Spleen (tissue), 11 donors: ENCODE results near the gene MTX3. TPM values are rescaled to one million over a fixed set of nuclear protein-coding genes. Genes with fewer than 3 reads are reported as not detected.

Experiments
- DNase-seq: peaks from one replicate; pipeline ENCODE4 v3.0.0-alpha.2; 2020
- H3K27ac ChIP-seq, 8 donors: fragments of 200-600 bp; sonication (generic) in 7 of 8; 1 replicate in 4 of 8; 2 replicates in 4 of 8; pipeline versions ENCODE4 v1.5.0 to v1.8.0; 2016 to 2021; ENCODE audit warnings: inconsistent platforms in 4 of 8, mild to moderate bottlenecking in 4 of 8, moderate library complexity in 1 of 8
- H3K27me3 ChIP-seq, 7 donors: fragments of 200-600 bp; sonication (generic) in 6 of 7; replicated peaks in 1 of 7; 1 replicate in 4 of 7; 2 replicates in 3 of 7; pipeline versions ENCODE4 v1.5.0 to v1.8.0; 2016 to 2021; ENCODE audit warnings: inconsistent platforms in 3 of 7, mild to moderate bottlenecking in 1 of 7
- H3K36me3 ChIP-seq, 6 donors: fragments of 200-600 bp; sonication (generic) in 5 of 6; 1 replicate in 4 of 6; 2 replicates in 2 of 6; pipeline versions ENCODE4 v1.5.0 to v1.8.0; 2016 to 2021; ENCODE audit warnings: inconsistent platforms in 2 of 6
- H3K4me1 ChIP-seq, 6 donors: fragments of 200-600 bp; sonication (generic) in 5 of 6; 1 replicate in 3 of 6; 2 replicates in 3 of 6; pipeline versions ENCODE4 v1.5.0 to v1.8.0; 2016 to 2021; ENCODE audit warnings: inconsistent platforms in 3 of 6
- H3K4me3 ChIP-seq, 8 donors: fragments of 200-600 bp; sonication (generic) in 7 of 8; 1 replicate in 4 of 8; 2 replicates in 4 of 8; pipeline versions ENCODE4 v1.5.0 to v1.8.0; 2016 to 2021; ENCODE audit warnings: inconsistent platforms in 4 of 8, mild to moderate bottlenecking in 4 of 8, moderate library complexity in 2 of 8
- H3K9me3 ChIP-seq, 8 donors: fragments of 200-600 bp; sonication (generic) in 7 of 8; 1 replicate in 4 of 8; 2 replicates in 4 of 8; pipeline versions ENCODE4 v1.5.0 to v1.8.0; 2016 to 2021; ENCODE audit warnings: inconsistent platforms in 4 of 8
- POLR2A ChIP-seq, 3 donors: fragments of 450-650 bp; IDR thresholded peaks; one replicate each; pipeline ENCODE4 v1.5.1; 2017; ENCODE audit warnings: antibody characterized with exemption in 3 of 3, mild to moderate bottlenecking in 1 of 3
- POLR2AphosphoS5 ChIP-seq, 3 donors: sonication (generic); formaldehyde crosslinking; IDR thresholded peaks; one replicate each; pipeline ENCODE4 v1.5.1; 2017; ENCODE audit warnings: antibody characterized with exemption in 3 of 3
- WGBS, 5 donors: extraction: QIAGEN DNeasy Blood & Tissue Kit in 3 of 5; methylation state at CpG; one replicate each; pipeline versions ENCODE4 v1.1.5 to v1.1.7; 2013 to 2018; 5-methylcytosine and 5-hydroxymethylcytosine counted together
- intact Hi-C: fragments of 100-400 bp; cut with DNase I; formaldehyde crosslinking; loops from one replicate; pipeline ENCODE4 v1.15.0; 2023; ENCODE audit warnings: low total_unique reads
- polyA plus RNA-seq, 3 donors: library from polyadenylated mRNA; stranded (reverse); fragments of 200-250 nt; gene quantifications; one replicate each; pipeline ENCODE4 v1.2.1, GENCODE V29; 2013
- total RNA-seq, 7 donors: library from RNA; depleted of rRNA in 3 of 7; stranded (reverse); fragments of >200 nt in 3 of 7; fragmentation: NEBNext Ultra II Directional in 4 of 7; extraction: Animal tissue kit (Norgen Biotek cat#: 25700) in 4 of 7; gene quantifications; one replicate each; pipeline versions ENCODE4 v1.1.0 to v1.2.1, GENCODE V29; 2016 to 2021
- TF ChIP-seq, protein P1 (sequence below), 11 experiments: fragments of 200-600 bp in 7 of 11; fragments of 450-650 bp in 4 of 11; sonication (generic) in 4 of 11; IDR thresholded peaks in 8 of 11; conservative IDR thresholded peaks in 3 of 11; 1 replicate in 7 of 11; 2 replicates in 4 of 11; pipeline versions ENCODE4 v1.4.0 to v1.8.0; 2016 to 2021; ENCODE audit warnings: antibody characterized with exemption in 11 of 11, inconsistent platforms in 4 of 11, mild to moderate bottlenecking in 1 of 11
- donor health status: healthy with polysubstance abuse.
- donor health status: DM: no; HTN: no; CAD: no; lungs with moderate emphysema.
- donor health status: DM: no; HTN: no; CAD: no.
- donor health status: Bipolar disorder and iron deficiency.
- donor health status: healthy.
- donor health status: DM: no; HTN: no; CAD: no.
- donor health status: DM: yes; HTN: yes; CAD: no.

The MTX3 gene
- total and polyA plus RNA-seq, 10 donors: 6.0 to 19.8 (median 15.8) TPM

DNA sequence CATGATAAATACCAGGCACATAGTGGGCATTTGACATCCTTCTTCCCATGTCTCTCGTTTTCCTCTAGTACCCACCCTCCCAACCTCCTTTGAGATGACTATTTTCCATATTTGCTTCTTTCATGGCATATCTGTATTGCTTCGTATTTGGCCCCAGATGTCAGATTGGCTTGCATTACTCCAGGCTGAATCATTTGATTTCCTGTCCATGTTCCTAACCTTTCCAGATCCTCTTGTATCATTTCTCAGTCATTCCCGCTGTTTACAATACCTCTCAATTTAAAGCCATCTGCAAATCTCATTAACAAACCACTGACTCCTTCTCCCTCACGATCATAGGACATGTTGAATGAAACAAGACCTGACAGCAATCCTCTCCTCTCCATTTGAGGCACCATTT is 19.9 kb downstream of the MTX3 start:
- intact Hi-C loops: no loop called here
- Histone ChIP-seq H3K27me3 (peaks cover 0 to 7% (median 0%) of the 10 kb centered on the region in 7 donors), H3K4me1 (no peaks in the 10 kb centered on the region), H3K4me3 (no peak overlapping the region), H3K27ac (no peak overlapping the region), H3K36me3 (peaks cover 0 to 17% (median 4%) of the 10 kb centered on the region in 6 donors), H3K9me3 (no peaks in the 10 kb centered on the region)
- WGBS, 5 donors: 82 to 95% (median 87%) methylated on average over 4 of the region's 4 CpGs
- TF ChIP-seq, protein P1, sequence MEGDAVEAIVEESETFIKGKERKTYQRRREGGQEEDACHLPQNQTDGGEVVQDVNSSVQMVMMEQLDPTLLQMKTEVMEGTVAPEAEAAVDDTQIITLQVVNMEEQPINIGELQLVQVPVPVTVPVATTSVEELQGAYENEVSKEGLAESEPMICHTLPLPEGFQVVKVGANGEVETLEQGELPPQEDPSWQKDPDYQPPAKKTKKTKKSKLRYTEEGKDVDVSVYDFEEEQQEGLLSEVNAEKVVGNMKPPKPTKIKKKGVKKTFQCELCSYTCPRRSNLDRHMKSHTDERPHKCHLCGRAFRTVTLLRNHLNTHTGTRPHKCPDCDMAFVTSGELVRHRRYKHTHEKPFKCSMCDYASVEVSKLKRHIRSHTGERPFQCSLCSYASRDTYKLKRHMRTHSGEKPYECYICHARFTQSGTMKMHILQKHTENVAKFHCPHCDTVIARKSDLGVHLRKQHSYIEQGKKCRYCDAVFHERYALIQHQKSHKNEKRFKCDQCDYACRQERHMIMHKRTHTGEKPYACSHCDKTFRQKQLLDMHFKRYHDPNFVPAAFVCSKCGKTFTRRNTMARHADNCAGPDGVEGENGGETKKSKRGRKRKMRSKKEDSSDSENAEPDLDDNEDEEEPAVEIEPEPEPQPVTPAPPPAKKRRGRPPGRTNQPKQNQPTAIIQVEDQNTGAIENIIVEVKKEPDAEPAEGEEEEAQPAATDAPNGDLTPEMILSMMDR (IDR thresholded peaks at IDR 0.05 in 8 of 11, conservative IDR thresholded peaks at IDR 0.05 in 3 of 11): no peak
- TF ChIP-seq POLR2A (IDR thresholded peaks at IDR 0.05) (no peak), POLR2AphosphoS5 (IDR thresholded peaks at IDR 0.05) (no peak)
- DNase-seq: no peak

DNA sequence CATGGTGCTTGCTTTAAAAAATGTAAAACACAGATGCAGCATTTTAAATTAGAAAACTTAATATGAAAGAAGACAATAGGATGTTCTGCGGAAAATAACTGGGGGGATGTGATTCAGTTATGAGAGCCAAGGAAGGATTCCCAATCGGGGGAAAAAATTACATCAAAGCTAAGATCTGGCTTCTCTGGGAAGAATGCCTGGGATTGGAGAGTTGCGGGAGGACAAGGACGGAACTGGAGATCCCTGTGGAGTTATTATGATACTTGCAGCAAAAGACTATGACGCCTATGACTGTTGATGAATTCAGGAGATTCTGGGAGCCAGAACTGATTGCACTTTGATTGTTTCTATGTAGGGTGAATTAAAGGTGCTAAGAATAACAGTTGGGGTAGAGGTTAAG is 24.6 kb downstream of the MTX3 start:
- WGBS, 5 donors: 90 to 97% (median 93%) methylated on average over 5 of the region's 5 CpGs
- no peak for TF ChIP-seq POLR2A (IDR thresholded peaks at IDR 0.05)
- TF ChIP-seq, protein P1 (IDR thresholded peaks at IDR 0.05 in 8 of 11, conservative IDR thresholded peaks at IDR 0.05 in 3 of 11): no peak
- no peak for TF ChIP-seq POLR2AphosphoS5 (IDR thresholded peaks at IDR 0.05)
- no peak for DNase-seq
- Histone ChIP-seq H3K9me3 (no peaks in the 10 kb centered on the region), H3K4me3 (no peak overlapping the region), H3K36me3 (no peaks in the 10 kb centered on the region), H3K27ac (no peak overlapping the region), H3K4me1 (no peaks in the 10 kb centered on the region), H3K27me3 (peaks cover 0 to 7% (median 0%) of the 10 kb centered on the region in 7 donors)
- intact Hi-C loops: no loop called here

GRCh38 chr5:79964136-79964535 is 26.9 kb downstream of the MTX3 start:
- no peaks in the 10 kb centered on the region for H3K36me3 ChIP-seq
- no peaks in the 10 kb centered on the region for H3K9me3 ChIP-seq
- peaks cover 0 to 7% (median 0%) of the 10 kb centered on the region in 7 donors for H3K27me3 ChIP-seq
- H3K4me1 ChIP-seq: no peaks in the 10 kb centered on the region
- DNase-seq: no peak
- TF ChIP-seq POLR2A (IDR thresholded peaks at IDR 0.05) (no peak), POLR2AphosphoS5 (IDR thresholded peaks at IDR 0.05) (no peak)
- TF ChIP-seq, protein P1 (IDR thresholded peaks at IDR 0.05 in 8 of 11, conservative IDR thresholded peaks at IDR 0.05 in 3 of 11): no peak
- no peak overlapping the region for H3K27ac ChIP-seq
- 69 to 83% (median 76%) methylated on average over 7 of the region's 7 CpGs for WGBS, 5 donors
- H3K4me3 ChIP-seq: no peak overlapping the region
- intact Hi-C loops: no loop called here

GRCh38 chr5:79963261-79964061 is 27.6 kb downstream of the MTX3 start:
- Histone ChIP-seq H3K27ac (no peak overlapping the region), H3K27me3 (peaks cover 0 to 7% (median 0%) of the 10 kb centered on the region in 7 donors), H3K9me3 (no peaks in the 10 kb centered on the region), H3K4me1 (no peaks in the 10 kb centered on the region), H3K36me3 (no peaks in the 10 kb centered on the region), H3K4me3 (no peak overlapping the region)
- WGBS, 5 donors: 71 to 86% (median 79%) methylated on average over 10 of the region's 10 CpGs
- DNase-seq: no peak
- intact Hi-C loops: no loop called here
- TF ChIP-seq, protein P1 (IDR thresholded peaks at IDR 0.05 in 8 of 11, conservative IDR thresholded peaks at IDR 0.05 in 3 of 11): no peak
- TF ChIP-seq POLR2A (IDR thresholded peaks at IDR 0.05) (no peak), POLR2AphosphoS5 (IDR thresholded peaks at IDR 0.05) (no peak)
